ENCODE results near the gene GSG1L.

DNA sequence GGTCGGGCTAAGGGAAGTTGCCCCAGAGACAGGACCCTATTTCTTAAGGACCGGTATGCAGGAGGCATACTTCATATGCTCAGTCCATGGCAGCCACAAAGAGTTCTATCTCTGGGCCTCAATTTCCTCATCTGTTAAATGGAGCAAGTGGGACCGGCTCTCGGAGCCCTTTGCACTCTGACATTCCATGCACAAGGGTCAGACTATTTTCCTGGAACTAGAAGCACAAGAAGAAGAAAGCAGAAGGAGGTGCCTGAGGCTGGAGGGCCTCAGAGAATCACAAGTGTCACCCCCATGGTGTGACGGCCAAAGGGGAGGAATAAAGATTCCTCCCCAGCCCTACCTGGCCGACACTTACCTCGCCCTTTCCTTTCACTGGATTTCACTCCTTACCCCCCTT is 115.8 kb downstream of the GSG1L start:
- TF ChIP-seq, protein P1, sequence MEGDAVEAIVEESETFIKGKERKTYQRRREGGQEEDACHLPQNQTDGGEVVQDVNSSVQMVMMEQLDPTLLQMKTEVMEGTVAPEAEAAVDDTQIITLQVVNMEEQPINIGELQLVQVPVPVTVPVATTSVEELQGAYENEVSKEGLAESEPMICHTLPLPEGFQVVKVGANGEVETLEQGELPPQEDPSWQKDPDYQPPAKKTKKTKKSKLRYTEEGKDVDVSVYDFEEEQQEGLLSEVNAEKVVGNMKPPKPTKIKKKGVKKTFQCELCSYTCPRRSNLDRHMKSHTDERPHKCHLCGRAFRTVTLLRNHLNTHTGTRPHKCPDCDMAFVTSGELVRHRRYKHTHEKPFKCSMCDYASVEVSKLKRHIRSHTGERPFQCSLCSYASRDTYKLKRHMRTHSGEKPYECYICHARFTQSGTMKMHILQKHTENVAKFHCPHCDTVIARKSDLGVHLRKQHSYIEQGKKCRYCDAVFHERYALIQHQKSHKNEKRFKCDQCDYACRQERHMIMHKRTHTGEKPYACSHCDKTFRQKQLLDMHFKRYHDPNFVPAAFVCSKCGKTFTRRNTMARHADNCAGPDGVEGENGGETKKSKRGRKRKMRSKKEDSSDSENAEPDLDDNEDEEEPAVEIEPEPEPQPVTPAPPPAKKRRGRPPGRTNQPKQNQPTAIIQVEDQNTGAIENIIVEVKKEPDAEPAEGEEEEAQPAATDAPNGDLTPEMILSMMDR (IDR thresholded peaks at IDR 0.05) = no peak
- no peak for TF ChIP-seq POLR2A (IDR thresholded peaks at IDR 0.05)

All from adrenal gland (tissue), 5 donors.